NCI-H524 (cell line): ENCODE data around the gene PPP1R1B.

Source experiments
- DNase-seq, 2 experiments: peaks; one replicate each; lab custom pipeline; 2025; lab: John Stamatoyannopoulos, UW

PPP1R1B gene

DNA sequence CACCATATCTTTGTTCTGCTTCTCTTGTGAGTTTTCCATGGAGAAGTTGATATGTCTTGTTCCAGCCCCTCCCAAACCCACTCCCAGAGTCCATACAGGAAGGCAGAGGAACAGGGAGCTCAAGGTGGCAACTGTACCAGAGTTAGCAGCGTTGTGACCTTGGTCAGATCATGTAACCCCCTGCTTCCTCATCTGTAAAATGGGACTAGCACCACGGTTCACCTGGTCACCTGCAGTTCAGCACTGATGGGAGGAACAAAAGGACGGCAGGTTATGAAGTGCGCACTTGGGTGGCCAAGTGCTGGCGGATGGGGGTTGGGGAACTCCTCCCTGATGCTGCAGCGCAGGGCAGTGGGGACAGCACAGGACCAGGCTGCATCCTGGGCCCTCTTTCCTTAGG, 11.3 kb upstream of the PPP1R1B start:
- DNase-seq: no peak

DNA sequence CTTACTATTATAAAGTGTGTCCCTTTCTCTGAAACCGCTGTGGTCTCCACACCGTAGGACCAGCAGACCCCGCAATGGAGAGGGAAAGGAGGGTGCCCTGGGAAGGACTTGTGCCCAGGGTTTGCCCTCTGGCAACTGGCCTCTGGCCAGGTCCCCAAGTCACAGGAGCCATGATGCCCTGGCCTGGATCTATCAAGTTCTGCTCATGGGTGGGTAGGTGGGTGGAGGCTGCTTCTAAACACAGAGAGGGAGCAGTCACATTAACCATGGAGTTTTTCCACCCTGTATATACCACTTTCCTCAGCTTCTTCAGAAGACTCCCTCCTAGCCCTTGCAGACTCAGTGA, 9.7 kb upstream of the PPP1R1B start:
- DNase-seq: no peak

DNA sequence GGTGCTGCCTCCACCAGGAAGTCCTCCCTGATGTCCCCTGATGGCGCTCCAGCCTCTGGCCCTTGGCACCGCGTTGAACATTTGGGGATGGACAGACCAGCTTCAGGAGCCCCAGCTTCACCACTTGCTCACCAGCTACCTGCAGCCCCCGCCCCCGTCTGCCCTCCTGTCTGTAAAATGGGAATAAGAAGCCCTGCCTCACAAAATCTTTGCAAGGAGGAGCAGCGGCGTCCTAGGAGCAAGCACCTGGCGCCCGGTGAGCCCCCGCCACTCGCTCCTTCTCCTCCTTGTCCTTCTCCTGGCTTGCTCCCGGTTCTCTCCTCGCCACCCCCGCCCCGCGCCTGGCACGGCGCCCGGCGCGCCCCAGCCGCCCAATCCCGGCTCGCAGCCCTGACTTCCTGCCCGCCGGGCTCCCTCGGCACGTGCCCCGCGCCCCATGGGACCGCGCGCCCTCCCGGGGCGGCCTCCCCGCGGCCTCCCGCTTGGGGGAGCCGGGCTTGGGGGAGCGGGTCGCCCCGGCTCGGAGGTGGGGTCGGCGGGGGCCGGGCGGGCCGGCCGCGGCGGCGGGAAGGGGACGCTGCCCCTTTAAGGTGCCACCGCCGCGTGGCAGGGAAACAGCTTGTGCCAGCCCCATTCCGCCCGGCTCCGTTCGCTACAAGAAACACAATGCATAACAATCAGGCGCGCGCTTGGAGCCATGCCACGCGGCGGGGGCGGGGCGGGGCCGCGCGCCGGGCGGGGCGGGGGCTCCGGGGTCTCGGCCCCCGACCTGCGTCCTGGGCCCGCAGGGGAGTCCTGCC, 9.1 kb upstream of the PPP1R1B start:
- peak; percentile 63 to 77 for DNase-seq

DNA sequence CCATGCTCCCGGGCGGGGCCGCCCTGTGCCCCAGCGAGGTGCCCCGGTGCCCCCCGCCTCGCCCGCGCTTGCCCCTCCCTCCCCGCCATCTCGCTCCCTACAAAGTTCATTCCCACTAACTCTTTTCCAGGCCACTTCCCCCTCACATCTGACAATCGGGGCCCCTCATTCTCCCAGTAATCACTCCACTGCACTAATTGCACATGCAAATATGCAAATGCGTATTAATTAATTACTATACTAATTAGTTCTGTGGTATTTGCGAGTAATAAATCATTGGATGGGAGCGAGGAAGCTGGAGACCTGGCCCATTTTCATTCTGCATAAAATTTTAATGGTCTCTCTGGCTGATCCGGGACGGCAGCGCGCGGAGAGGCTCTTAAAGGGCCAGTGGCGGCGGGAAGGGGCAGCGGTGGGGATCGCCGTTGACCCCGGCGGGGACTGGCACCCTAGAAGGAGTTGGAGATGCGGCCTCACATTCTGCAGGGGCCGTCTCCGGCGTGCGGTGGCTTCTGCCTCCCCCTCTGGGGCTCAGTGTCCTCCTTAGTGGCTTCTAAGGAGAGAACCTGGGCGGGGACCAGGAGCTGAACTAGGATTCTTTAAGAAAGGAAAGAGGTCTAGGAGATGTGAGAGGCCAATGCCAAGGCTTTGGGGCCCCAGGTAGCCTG, 8.4 kb upstream of the PPP1R1B start:
- peak; percentile 60 to 65 for DNase-seq

DNA sequence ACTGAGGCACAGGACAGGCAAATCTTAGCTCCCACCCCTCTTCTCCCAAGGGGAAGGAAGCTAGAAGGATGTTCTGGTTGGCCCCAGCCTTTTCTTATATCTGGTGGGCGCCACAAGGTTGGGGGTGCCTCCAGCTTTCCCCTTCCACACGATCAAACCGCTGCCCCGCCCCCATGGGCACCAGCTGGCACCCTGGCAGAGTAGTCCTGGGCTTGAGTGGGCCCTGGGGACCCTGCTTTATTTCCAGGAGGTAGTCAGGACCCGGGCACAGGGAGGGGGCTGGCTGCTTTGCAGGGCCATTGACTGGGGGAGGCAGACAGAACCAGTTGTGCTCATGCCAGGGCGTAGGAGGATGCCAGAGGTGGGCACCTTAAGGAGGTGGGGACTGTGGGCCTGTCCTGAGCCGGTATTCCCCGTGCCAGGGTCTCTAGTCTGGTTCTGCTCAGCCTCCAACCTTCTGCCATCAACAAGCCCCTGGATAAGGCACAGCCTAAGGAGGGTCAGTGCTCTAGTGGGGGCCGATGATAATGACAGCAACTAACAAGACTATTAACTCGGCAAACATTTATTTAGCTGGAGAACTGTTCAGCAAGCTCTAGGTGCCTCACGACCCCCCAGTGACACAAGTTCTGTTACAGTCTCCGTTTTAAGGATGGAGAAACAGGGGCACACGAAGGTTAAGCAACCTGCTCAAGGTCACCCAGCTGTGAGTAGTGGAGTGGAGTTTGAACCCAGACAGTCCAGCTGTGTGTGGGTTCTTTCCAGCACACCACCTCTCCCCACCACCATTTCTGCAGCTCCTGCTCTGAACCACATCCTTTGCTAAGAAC, 7.6 kb upstream of the PPP1R1B start:
- peak; percentile 80 to 82 for DNase-seq

DNA sequence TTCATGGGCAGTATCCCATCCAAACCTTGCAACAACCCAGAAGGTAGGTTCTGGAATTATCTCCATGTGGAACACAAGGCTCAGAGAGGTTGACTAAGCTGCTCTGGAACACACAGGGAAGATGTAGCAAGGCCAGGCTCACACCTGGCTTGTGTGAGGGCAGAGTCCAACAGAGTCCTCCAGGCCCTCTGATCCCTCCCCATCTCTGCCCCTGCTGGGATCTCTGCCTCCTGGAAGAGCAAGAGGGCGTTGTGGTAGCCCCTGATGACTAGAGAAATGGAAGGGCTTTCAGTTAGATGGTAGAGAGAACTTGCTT, 7.0 kb upstream of the PPP1R1B start:
- no peak for DNase-seq

DNA sequence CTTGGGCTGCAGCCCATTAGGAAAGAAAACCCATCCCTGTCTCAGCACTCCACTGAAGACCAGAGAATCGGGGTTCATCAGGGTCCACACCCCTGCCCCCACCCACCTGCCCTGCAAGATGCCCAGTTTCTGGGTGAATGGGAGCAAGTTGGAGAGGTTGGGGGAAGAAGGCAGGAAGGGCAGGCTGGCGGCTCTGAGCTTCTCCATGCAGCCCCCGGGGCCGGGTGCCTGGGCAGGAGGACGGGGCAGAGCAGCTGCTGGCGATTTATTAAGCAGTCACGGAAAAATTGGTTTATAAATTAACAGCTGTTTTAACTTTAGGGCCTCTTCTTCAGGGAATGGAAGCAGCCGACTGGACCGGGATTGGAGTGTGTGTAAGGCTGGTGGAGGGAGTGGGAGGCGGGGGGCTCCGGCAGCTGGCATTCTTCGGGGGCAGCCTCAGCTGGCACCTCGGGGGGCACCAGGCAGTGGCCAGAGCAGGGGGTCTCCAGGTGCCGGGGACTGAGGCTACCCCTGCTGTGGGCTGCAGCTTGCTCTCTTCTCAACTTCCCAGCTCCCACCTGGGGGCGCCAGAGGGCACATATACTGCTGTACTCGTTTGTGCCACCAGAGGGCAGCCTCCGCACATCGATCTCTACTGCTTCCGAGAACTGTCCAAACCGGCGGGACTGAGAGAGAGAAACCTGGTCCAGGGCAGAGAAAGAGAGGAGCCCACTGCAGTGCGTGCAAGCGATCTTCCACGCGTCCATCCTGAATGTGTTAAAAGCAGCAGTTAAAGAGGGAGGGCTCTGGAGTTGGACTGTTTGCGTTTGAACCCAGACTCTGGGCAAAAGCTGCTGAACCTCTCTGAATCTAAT, 5.0 kb upstream of the PPP1R1B start:
- peak; percentile 82 to 86 for DNase-seq

DNA sequence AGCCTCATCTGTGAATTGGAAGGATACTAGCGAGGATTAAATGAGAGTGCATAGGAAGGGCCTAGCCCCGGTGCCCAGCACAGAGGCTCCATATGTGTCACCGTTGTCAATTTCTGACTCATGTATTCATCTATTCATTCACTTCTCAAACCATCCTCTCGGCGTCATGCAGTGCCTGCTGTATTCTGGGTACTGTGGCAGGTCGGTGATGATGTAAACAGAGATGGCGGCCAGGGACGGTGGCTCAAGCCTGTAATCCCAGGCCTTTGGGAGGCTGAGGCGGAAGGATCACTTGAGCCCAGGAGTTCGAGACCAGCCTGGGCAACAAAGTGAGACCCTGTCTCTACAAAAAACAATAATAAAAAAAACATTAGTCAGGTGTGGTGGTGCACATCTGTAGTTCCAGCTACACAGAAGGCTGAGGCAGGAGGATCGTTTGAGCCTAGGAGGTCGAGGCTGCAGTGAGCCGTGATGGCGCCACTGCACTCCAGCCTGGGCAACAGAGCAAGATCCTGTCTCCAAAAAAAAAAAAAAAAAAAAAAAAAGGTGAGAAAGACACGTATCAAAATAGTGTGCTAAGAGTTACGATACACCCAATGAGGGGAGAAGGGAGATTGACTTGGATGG, 4.3 kb upstream of the PPP1R1B start:
- peak in 1 of 2 experiments; percentile 40 for DNase-seq

DNA sequence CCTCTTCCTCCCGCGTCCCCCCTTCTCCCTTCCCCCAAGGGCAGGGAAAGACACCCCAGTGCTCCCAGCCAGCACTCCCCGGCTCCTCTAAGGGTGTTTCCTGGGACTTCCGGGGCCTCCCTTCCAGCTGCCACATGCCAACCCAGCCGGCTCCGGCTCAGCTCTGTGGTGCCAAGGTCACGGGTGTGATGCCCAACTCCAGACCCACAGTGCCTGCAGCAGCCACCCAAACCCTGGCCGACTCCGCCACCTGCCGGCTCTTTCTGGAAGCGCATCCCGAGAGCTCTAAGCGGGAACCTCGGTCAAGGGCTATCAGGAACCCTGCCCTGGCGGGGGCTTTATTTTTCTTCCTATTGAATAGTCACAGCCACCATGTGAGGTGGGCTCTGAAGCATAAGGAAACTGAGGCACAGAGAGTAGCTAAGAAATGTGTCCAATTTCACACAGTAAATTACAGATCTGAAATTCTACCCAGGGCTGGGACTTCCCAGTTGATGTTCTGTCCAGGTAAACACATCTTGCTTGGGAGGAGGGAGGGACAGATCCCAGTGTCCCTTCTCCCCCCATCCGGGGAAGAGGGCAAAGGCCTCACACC, 3.3 kb upstream of the PPP1R1B start:
- DNase-seq: peak; percentile 69 to 83

DNA sequence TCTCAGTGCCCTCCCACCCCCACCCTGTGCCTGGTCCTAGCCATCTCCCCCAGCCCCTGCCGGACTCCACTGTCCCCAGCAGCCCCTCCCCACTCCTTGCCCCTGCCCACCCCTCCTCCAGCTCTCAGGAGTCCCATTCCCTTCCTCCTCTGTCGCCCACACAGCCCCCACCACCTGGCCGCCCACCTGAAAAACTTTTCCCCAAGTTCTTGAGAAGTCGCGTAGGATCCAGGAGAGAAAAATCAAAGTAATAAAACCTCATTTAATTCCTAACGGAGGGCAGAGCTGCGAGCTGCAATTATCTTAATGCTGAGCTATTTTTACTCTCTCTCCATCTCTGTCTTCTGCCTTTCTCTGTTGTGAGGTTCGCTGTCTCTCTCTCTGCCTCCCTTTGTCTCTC, 2.4 kb upstream of the PPP1R1B start:
- no peak for DNase-seq

DNA sequence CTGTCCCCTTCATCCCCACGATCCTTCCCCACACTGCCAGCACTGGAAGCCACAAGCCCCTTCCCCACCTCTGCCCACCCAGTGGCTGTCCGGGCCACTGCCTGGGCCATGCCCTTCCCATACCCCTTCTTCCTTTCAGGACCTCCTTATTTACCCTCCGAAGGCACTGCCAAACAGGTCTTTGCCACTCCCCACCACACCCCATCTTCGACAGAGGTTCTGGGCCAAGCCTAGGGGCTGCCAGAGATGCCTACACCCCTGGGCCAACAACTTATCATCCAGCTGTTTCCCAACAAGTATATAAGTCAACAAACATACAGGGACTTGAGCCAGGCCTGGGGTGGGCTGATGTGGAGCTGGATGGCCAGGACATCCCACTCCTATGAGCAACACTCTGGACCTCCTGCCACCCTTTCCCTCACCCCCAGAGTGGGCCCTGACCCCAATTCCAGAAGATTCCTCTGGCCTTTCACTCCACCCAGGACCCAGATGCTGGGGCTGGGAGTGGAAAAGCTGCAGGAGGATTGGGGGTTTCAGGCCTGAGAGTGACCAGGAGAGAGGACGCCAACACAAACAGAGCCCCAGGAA, 1.5 kb upstream of the PPP1R1B start:
- no peak for DNase-seq

DNA sequence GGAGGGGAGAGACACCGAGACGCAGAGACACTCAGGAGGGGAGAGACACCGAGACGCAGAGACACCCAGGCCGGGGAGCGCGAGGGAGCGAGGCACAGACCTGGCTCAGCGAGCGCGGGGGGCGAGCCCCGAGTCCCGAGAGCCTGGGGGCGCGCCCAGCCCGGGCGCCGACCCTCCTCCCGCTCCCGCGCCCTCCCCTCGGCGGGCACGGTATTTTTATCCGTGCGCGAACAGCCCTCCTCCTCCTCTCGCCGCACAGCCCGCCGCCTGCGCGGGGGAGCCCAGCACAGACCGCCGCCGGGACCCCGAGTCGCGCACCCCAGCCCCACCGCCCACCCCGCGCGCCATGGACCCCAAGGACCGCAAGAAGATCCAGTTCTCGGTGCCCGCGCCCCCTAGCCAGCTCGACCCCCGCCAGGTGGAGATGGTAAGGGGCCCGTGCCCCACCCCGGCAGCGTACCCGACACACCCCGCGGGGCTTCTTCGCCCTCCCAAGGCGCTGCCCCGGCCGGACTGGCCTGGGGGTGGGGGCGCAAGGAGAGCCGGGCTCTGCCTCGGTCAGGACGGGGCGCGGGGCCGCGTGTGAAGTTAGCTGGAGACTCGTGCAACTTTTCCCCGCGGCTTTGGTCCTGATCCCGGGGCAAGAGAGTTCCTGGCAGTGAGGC, 427 bp downstream of the PPP1R1B start:
- DNase-seq: no peak

DNA sequence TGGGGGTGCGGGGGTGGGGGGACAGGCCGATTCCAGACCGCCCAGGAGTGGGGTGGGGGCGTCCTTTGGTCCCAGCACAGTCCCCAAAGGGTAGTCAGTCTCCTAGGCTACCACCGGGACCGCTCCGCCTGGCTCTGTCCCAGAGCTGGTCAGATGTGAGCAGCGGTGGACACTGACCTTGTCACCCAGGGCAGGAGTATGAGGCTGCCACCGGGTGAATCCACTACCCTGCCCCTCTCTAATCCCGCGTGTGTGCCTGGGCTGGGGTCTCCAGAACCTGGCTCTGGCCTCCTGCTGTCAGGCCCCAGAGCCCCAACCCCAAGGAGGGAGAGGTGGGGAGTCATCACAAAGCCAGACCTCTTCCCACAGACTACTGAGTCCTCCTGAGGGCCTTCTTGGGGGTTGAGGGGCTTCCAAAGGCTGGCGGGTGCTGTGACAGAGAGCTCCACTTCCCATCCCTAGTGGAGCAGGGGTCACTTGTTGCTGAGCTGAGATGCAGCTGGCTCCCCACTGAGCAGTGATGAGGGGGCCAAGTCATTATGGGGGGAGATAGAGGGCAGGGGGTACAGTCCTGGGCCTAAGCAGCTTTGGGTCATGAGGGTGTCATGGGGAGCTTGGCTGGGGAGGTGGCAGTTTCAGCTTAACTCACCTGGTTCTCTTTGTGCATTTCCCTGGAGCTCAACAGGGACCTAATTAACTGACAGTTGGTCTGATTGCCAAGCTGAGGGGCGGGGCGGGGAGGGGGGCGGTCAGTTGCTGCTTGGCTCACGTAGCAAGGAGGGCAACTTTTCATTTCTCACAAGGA, 1.2 kb downstream of the PPP1R1B start:
- peak in 1 of 2 experiments; percentile 59 for DNase-seq

DNA sequence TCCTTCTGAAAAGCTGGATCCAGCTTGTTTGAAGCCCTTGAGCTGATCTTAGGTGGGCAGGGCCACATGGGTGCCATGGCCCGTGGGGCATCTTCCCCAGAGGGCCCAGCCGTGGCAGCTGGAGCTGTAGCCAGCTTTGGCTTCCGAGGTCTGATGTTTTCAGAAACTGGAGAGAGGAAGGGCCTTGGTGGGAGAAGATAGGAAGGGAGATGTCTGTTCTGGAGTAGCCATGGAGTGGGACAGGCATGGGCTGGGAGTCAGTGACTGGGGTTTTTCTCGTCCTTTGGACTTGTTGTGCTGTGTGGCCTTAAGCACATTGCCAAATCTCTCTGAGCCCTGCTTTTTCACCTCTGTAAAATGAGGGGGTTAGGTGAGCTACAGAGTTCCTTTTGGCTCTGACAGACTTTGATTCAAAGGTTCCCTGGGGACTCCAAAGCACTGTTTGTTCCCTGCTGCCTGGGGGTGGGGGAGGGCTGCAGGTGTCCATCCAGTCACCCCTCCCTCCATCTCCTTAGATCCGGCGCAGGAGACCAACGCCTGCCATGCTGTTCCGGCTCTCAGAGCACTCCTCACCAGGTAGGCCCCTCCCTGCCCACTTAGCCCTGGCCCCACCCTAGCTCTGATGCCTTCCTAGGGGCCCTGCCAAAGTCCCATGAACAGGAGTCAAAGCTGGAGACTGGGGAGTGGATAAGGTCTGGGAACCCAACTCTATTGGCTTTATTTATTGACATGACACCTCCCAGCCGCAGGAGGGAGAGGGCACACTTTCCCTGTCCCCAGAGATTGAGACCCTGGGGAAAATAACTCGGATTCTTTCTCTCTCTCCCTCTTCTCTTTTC, 2.1 kb downstream of the PPP1R1B start:
- no peak for DNase-seq

DNA sequence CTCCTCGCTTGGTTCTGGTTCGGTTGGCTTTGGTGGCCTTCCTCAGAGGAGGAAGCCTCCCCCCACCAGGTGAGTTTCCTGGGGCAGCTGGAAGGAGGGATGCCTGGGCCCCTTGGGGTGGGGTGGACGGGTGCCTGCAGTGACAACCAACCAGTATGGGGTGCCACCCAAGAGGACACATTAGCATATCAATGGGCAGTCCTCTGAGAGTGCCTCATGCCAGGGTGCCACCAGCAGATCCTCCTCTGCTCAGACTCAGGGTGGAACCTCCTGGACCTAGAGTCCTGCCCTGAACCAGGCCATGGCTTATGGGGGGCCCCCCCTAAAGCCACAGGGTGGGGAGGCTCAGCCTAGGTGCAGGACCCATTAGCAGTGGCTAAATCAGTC, 2.7 kb downstream of the PPP1R1B start:
- DNase-seq: no peak

DNA sequence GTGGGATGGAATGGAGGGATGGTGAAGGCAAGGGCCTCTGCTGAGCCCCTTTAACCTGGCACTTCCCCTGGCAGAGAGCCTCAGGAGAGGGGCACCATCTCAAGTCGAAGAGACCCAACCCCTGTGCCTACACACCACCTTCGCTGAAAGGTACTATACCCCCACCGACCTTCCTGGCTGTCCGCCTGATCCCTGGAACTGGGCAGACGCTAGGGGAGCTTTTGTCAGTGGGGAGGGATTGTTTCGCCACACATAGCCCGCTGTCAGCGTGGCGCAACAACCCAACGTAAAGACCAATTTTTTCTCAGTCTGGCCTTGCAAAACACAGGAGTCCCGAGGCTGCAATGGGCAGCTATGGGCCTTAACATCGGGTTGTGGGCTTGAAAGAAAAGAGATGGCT, 3.1 kb downstream of the PPP1R1B start:
- no peak for DNase-seq

DNA sequence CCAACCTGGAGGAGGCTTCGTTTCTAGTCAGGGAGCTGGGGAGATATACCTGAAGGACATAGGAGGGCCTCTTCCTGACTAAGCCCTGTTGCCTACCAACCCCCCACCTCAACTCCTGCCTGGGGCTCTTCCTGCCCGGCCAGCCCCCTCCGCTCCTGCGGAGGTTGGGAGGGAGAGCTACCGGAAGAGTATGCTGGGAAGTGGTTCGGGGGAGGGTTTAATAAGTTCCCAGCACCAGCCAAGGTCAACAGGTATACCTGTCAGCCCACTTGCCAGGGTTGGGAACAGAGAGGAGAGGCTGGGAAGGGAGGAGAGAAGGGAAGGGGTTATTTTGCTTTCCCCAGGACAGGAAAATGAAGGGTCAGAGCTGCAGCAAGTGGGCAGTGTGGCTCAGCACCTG, 4.7 kb downstream of the PPP1R1B start:
- no peak for DNase-seq

DNA sequence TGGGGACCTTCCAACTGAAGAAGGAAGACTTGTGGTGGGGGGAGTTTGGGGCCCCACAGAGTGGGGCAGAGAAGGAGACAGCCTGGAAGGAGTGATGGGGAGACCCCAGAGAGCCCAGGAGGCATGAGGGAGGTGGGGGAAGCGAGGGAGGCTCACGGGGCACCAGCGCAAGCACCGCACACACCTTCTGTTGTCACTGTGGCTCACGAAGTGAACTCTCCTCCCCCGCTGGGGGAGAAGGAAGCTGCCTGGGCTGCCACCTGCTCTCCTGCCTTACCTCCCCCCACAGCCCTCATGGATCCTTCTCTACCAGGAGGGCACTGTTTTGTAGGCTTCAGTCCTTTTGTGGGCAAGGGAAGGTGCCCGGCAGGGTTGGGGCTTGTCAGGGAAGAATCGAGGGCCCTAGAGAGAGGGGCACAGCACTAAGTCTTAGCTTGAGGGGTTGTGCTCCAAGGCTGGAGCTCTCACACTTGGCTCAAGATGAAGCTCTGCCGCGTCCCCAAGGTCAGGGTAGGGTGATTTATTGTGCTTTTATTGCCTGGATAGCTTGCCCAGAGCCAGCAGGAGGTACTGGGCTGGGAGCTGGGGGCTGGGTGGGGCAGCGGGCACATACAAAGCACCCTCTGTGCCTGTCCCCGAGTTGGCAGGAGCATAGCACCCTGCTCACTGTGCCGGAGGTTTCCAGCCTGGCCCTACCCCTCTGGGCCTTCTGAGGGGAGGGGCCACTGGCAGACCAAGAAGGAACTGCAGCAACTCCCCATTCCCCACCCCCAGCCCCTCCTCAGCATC, 5.6 kb downstream of the PPP1R1B start:
- peak in 1 of 2 experiments; percentile 34 for DNase-seq
